Activated CD4-positive, CD25-positive, alpha-beta regulatory T cell treated with anti-CD3 and anti-CD28 coated beads, Interleukin-2, amount 50 U/mL, for 16 hours (primary cell): Measurements from ENCODE around the gene ACTMAP.
"Not testable (repeated sequence)": the region's sequence is repeated elsewhere in the genome, so short reads cannot be mapped to it uniquely, and the experiment has no call there.

Experiments used
- DNase-seq: peaks from one replicate; pipeline ENCODE4 v3.0.0-alpha.2; 2020; ENCODE audit warnings: low read depth, low spot score

ACTMAP gene

GRCh38 chr19:40750058-40750873 lies at the start of gene ACTMAP:
Gene ACTMAP, minus strand, starts transcription at chr19:40750477. Its CDS starts 674 bp downstream, at chr19:40749803.
- peak; percentile 99 for DNase-seq

DNA sequence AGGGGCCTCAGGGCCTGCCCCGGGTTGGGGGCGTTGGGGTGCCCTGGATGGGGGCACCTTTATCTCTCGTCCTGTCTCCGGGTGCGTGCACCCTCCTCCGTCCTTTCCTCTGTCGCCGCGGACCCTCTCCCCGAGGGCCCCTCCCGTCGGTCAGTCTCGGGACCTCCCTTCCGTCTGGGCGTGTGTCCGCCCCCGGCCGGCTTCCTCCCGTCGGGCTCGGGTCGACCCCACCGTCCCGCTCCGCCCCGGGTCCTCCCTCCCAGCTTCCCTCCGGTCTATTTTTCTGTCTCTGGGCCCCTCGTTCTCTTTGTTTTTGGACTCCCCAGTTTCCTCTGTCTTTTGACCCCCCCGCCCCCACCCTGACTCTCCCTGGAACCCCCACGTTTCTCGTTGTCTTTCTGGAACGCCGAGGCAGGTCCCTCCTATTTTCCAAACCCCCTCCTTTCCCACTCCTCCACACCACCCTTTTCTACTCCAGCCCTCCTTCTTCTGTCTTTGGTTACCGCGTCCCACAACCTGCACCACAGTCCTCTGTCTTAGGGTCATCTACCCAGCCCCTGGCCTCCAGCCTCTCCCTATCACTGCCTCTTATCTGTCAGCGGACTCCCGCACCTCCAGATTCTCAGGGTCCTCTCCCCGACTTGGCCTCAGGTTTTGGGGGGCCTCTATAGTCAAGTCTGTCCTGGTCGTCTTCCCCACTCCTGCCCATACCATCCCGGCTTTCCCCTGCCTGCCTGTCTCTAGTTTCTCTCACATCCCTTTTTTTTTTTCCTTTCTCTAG lies 49.5 kb upstream of the ACTMAP start:
- DNase-seq = no peak

- peak; percentile 100 for DNase-seq
Observed at GRCh38 chr19:40798683-40799557, 48.6 kb upstream of the ACTMAP start, which contains the start of gene EGLN2. Gene EGLN2, plus strand, starts transcription at chr19:40799191. Its CDS starts 1,382 bp downstream, at chr19:40800573.

GRCh38 chr19:40797963-40798682 lies 47.8 kb upstream of the ACTMAP start:
- DNase-seq = no peak

- no peak for DNase-seq
Observed at GRCh38 chr19:40797166-40797962, 47.1 kb upstream of the ACTMAP start.

DNA sequence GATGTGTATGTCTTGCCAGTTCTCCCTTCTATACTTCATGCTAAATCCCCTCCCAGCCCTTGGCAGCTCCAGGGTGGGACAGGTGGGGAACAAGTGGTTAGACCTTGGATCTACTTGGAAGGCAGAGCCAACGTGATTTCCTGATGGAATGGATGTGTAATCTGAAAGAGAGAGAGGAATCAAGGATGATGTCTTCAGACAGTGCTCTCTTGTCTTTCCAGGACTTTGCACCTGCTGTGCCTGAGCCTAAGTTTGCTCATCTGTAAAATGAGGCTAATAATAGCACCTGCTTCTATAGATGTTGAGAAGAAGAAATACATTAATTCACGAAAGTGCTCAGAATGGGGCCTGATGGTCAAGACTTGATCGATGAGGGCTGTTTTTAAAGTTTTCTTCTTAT lies 41.7 kb upstream of the ACTMAP start:
- DNase-seq = no peak

GRCh38 chr19:40791349-40791748 lies 41.1 kb upstream of the ACTMAP start:
- no peak for DNase-seq

DNA sequence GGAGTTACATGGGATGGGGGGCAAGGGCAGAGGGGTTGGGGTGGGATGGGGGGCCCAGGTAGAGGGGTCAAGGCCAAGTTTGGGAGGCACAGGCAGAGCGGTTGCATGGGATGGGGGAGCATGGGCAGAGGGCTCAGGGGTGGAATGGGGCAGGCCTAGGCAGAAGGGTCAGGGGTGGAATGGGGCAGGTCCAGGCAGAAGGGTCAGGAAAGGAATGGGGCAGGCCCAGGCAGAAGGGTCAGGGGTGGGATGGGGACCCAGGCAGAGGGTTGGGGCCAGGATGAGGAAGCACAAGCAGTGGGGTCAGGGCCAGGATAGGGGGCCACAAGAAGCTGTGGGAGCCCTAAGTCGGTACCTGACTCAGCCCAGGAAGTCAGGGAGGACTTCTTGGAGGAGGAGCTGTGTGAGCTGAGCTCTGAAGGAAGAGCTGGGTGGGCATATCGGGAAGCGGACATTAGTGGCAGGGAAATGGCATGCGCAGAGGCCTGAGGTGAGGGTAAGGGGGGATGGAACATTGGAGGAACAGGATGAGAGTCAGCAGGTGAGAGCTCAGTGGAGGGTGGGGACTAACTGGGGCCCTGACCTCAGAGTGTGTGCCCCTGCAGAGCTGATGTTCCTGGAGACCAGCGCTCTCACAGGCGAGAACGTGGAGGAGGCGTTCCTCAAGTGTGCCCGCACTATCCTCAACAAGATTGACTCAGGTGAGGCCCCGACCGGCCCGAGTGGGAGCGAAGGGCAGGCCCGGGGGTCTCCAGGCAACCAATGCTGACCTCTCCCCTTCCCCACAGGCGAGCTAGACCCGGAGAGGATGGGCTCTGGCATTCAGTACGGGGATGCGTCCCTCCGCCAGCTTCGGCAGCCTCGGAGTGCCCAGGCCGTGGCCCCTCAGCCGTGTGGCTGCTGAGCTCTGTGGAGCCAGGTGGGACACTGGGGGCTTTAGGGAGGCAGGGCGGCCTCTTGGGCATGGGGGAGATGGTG lies 36.1 kb upstream of the ACTMAP start:
- no peak for DNase-seq

DNA sequence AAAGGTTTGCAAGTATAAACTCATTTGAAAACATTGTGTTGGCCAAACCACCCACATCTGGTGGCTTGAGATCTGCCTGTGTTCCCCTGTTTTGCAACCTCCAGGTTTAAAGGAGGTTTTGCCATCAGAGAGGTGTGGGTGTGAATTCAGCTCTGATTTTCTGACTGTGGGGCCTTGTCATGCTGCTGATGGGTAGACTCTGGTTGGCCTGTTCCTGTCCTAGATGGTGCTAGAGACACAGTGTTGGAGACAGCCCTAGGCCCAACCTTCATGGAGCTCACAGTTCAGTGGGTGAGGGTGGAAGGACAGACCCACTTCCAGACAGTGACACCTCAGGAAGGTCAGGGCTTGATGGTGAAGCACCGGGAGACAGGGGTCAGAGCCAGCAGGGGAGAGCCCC lies 35.2 kb upstream of the ACTMAP start:
- DNase-seq = no peak

DNA sequence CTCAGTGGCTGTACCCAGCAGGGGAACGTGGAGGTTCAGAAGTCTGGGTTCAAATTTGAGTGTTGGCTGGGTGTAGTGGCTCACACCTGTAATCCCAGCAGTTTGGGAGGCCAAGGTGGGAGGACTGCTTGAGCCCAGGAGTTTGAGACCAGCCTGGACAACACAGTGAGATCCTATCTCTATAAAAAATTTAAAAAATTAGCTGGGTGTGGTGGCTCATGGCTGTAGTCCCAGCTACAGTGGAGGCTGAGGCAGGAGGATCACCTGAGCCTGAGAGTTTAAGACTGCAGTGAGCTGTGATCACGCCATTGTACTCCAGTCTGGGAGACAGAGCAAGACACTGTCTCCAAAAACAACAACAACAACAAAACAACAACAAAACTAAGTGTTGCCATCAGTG lies 33.9 kb upstream of the ACTMAP start:
- DNase-seq = not testable (repeated sequence)

DNA sequence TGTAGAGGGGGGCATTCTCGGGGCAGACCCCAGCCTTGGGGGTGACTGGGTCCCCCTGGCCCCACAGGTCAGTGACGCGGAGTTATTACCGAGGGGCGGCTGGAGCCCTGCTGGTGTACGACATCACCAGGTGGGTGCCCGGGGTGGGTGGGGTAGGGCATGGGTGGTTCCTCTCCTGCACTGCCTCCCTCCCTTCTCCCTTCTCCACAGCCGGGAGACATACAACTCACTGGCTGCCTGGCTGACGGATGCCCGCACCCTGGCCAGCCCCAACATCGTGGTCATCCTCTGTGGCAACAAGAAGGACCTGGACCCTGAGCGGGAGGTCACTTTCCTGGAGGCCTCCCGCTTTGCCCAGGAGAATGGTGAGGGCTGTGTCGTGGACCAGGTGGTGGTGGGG lies 33.4 kb upstream of the ACTMAP start:
- no peak for DNase-seq

- no peak for DNase-seq
Observed at GRCh38 chr19:40781140-40781539, 30.9 kb upstream of the ACTMAP start.

GRCh38 chr19:40780582-40780981 lies 30.3 kb upstream of the ACTMAP start:
- DNase-seq = no peak

DNA sequence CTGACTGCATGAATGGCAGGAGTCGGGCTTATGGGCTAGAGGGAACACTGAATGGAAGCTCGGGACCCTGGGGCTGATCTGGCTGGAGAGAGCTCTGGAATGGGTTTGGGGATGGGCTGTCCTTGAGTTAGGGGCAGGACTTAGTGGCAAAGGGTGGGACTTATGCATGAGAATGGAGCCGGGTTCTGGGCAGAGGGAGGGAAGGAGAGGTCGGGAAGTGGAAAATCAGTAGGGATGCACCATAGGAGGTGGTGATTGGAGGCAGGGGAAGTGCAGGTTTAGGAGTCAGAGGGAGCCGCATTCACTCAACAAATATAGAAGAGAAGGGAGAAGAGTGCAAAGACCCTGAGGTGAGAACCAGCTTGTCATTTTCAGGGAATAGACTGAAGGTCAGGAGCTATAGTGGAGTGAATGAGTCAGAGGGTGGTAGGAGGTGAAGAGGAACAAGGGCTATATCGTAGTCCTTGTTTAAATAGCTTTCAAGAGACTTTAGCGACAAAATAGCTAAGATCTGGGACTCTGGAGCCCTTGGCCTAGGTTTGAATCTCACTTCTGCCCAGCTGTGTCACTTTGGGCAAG lies 28.5 kb upstream of the ACTMAP start:
- DNase-seq = no peak

DNA sequence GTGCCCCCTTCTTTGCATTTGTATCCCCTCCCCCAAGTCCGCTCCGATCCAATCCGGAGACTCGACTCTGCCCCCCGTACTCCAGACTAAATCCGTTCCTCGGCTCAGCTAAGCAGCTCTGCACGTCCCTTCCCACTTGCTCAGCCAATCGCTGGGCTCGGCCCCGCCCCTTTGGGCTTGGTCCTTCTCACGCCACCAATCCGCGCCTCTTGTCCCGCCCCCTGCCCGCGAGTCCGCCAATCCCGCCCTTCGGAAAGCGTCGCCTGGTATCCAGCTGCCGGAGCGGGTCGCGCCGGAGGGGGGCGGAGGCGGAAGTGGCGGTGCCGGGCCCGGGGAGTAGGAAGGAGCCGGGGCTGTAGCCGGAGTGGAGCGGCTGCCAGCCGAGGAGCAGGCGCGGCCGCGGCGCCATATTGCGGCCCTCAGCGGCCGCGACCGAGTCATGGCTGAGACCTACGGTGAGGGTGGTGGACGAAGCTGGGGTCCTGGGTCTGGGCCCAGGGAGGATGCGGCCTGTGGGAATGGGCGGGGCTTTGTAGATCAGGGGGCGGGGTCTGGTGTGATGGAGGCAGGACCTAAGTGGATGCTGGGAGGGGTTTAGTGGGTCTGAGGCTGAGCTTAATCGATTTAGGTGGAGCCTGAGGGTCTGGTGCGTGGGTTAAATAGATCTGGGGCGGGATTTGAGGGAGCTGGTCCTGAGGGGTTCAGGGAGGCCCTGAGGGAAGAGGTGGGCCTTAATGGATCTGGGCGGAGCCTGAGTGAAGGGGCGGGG lies 27.8 kb upstream of the ACTMAP start, which contains the start of gene RAB4B:
RAB4B (plus strand) TSS at position 311 of the 769 bp plus-strand sequence; CDS start at position 440, 129 bp downstream.
- peak; percentile 100 for DNase-seq

- DNase-seq = no peak
Observed at GRCh38 chr19:40777645-40777936, 27.3 kb upstream of the ACTMAP start.

DNA sequence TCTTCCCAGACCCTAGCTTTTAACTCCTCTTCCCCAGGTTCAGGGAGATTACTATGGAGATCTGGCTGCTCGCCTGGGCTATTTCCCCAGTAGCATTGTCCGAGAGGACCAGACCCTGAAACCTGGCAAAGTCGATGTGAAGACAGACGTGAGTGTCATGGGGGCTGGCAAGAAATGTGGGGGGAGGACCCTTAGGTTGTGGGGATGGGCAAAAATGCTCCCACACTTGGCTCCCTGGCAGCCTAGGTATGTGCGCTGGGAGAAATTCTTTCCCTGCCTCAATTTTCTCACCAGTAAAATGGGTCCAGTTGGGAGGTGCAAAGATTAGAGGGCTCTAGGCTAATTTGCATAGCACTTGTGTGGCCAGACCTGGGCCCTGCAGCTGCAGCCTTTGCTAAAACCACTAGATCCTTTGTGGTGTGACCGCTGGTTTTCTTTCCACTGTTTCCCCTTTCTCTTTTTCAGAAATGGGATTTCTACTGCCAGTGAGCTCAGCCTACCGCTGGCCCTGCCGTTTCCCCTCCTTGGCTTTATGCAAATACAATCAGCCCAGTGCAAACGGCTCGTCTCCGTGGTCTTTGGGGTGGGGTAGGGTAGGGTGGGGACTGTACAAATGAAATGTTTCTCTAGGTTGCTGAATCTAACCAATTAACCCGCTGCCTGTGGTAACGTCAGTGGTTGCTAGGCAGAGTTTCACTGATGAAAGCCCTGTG lies 26.8 kb upstream of the ACTMAP start:
- DNase-seq = peak; percentile 82
